ENCODE data around the gene NUDT16. TPM values are rescaled to one million over a fixed set of nuclear protein-coding genes. Genes with fewer than 3 reads are reported as not detected.

NUDT16 gene
- polyA plus RNA-seq, 1 donor from 2014 or later = 3.8 TPM

Other genes starting within 250 kb of the NUDT16 start
- gene MRPL3, start 121.2 kb downstream of the NUDT16 start, polyA plus RNA-seq = 54.6 TPM